ENCODE measurements around the gene MCHR1.
"Not testable (repeated sequence)": the region's sequence is repeated elsewhere in the genome, so short reads cannot be mapped to it uniquely, and the experiment has no call there.

The MCHR1 gene

GRCh38 chr22:40708177-40708576 is 28.9 kb downstream of the MCHR1 start:
- no peak overlapping the region for H3K27ac ChIP-seq

GRCh38 chr22:40709752-40710413 is 30.6 kb downstream of the MCHR1 start:
- TF ChIP-seq CTCF (IDR thresholded peaks at IDR 0.05): no peak
- no peak overlapping the region for H3K4me3 ChIP-seq
- DNase-seq (ENCODE audit: low spot score): no peak
- peak overlapping the region in 1 of 2 donors; percentile 51 for H3K27ac ChIP-seq

More at GRCh38 chr22:40708177-40708576, 28.9 kb downstream of the MCHR1 start:
- no peak overlapping the region for H3K4me3 ChIP-seq
- DNase-seq (ENCODE audit: low spot score): no peak
- TF ChIP-seq CTCF (IDR thresholded peaks at IDR 0.05): no peak

- no peak for DNase-seq (ENCODE audit: low spot score)
- H3K27ac ChIP-seq: no peak overlapping the region
- no peak overlapping the region for H3K4me3 ChIP-seq
- no peak for TF ChIP-seq CTCF (IDR thresholded peaks at IDR 0.05)
Observed at GRCh38 chr22:40712311-40712710, 33.0 kb downstream of the MCHR1 start.

- no peak overlapping the region for H3K27ac ChIP-seq
- H3K4me3 ChIP-seq: no peak overlapping the region
- TF ChIP-seq CTCF (IDR thresholded peaks at IDR 0.05): no peak
- no peak for DNase-seq (ENCODE audit: low spot score)
Observed at GRCh38 chr22:40714499-40715337, 35.4 kb downstream of the MCHR1 start.

GRCh38 chr22:40716116-40716515 is 36.8 kb downstream of the MCHR1 start:
- no peak for TF ChIP-seq CTCF (IDR thresholded peaks at IDR 0.05)
- no peak overlapping the region for H3K27ac ChIP-seq
- no peak for DNase-seq (ENCODE audit: low spot score)

GRCh38 chr22:40717657-40718056 is 38.4 kb downstream of the MCHR1 start:
- not testable (repeated sequence) for H3K4me3 ChIP-seq; DNase-seq (ENCODE audit: low spot score); H3K27ac ChIP-seq

More at GRCh38 chr22:40716116-40716515, 36.8 kb downstream of the MCHR1 start:
- no peak overlapping the region for H3K4me3 ChIP-seq

- Histone ChIP-seq H3K4me3 (no peak overlapping the region), H3K27ac (no peak overlapping the region)
- no peak for TF ChIP-seq CTCF (IDR thresholded peaks at IDR 0.05)
- DNase-seq (ENCODE audit: low spot score): no peak
Observed at GRCh38 chr22:40718250-40719204, 39.2 kb downstream of the MCHR1 start.

Data from coronary artery (tissue), 2 donors.